Esophagus squamous epithelium (tissue), 5 donors: Measurements from ENCODE around the gene SETD2. TPM values are rescaled to one million over a fixed set of nuclear protein-coding genes. Genes with fewer than 3 reads are reported as not detected.
"Not testable (repeated sequence)": the region's sequence is repeated elsewhere in the genome, so short reads cannot be mapped to it uniquely, and the experiment has no call there.

Experiments used
- DNase-seq: peaks from one replicate; lab custom pipeline; 2025; lab: John Stamatoyannopoulos, UW
- H3K27ac ChIP-seq, 4 donors: fragments of 200-600 bp; sonication (generic); one replicate each; pipeline ENCODE4 v1.5.1; 2016 to 2019; ENCODE audit warnings: mild to moderate bottlenecking in 1 of 4
- H3K27me3 ChIP-seq, 4 donors: fragments of 200-600 bp; sonication (generic); 1 replicate in 3 of 4; 2 replicates in 1 of 4; pipeline versions ENCODE4 v1.5.1 to v1.6.0; 2017 to 2021; ENCODE audit warnings: antibody characterized with exemption in 1 of 4
- H3K36me3 ChIP-seq, 3 donors: fragments of 200-600 bp; sonication (generic); one replicate each; pipeline ENCODE4 v1.5.1; 2016 to 2019
- H3K4me1 ChIP-seq, 3 donors: fragments of 200-600 bp; sonication (generic); one replicate each; pipeline ENCODE4 v1.5.1; 2017 to 2019
- H3K4me3 ChIP-seq, 4 donors: fragments of 200-600 bp; sonication (generic); 1 replicate in 3 of 4; 2 replicates in 1 of 4; pipeline ENCODE4 v1.5.1; 2016 to 2019; ENCODE audit warnings: mild to moderate bottlenecking in 2 of 4, moderate library complexity in 1 of 4
- H3K9me3 ChIP-seq, 3 donors: fragments of 200-600 bp; sonication (generic); one replicate each; pipeline ENCODE4 v1.5.1; 2016 to 2019
- CTCF ChIP-seq, 6 experiments: fragments of 450-650 bp in 4 of 6; fragments of 200-600 bp in 2 of 6; sonication (generic) in 2 of 6; IDR thresholded peaks; one replicate each; pipeline ENCODE4 v1.5.1; 2016 to 2019; ENCODE audit warnings: antibody characterized with exemption in 6 of 6, mild to moderate bottlenecking in 4 of 6, moderate library complexity in 4 of 6
- POLR2A ChIP-seq, 4 donors: fragments of 450-650 bp; IDR thresholded peaks; one replicate each; pipeline ENCODE4 v1.6.1; 2017; ENCODE audit warnings: antibody characterized with exemption in 4 of 4, mild to moderate bottlenecking in 4 of 4, moderate library complexity in 3 of 4
- WGBS, 2 donors: methylation state at CpG; one replicate each; pipeline ENCODE4 v1.1.5; 2018; 5-methylcytosine and 5-hydroxymethylcytosine counted together
- intact Hi-C: fragments of 100-400 bp; cut with DNase I; formaldehyde crosslinking; loops from one replicate; pipeline ENCODE4 v1.15.0; 2022
- total RNA-seq, 4 donors: library from RNA; depleted of rRNA; stranded (reverse); fragments of >200 nt; gene quantifications; one replicate each; pipeline ENCODE4 v1.1.0, GENCODE V29; 2016
- donor health status: DM: yes; HTN: yes; CAD: no.

SETD2 gene
- total RNA-seq, 4 donors from 2014 or later = 24.3 to 59.5 (median 30.1) TPM

- Histone ChIP-seq H3K36me3 (peaks cover 0 to 46% (median 7%) of the 10 kb centered on the region in 3 donors), H3K27ac (no peak overlapping the region), H3K4me3 (no peak overlapping the region), H3K27me3 (no peaks in the 10 kb centered on the region), H3K4me1 (peaks cover 0 to 40% (median 0%) of the 10 kb centered on the region in 3 donors), H3K9me3 (no peaks in the 10 kb centered on the region)
- TF ChIP-seq POLR2A (IDR thresholded peaks at IDR 0.05) (no peak), CTCF (IDR thresholded peaks at IDR 0.05) (no peak)
- intact Hi-C loops = no loop called here
- DNase-seq = no peak
Observed at GRCh38 chr3:47054412-47054811, 109.5 kb downstream of the SETD2 start.

GRCh38 chr3:47047673-47048072 lies 116.2 kb downstream of the SETD2 start:
- no peaks in the 10 kb centered on the region for H3K27me3 ChIP-seq
- H3K36me3 ChIP-seq = peaks cover 0 to 43% (median 3%) of the 10 kb centered on the region in 3 donors
- DNase-seq = no peak
- H3K27ac ChIP-seq = no peak overlapping the region
- intact Hi-C loops = no loop called here
- no peak overlapping the region for H3K4me3 ChIP-seq
- no peak for TF ChIP-seq POLR2A (IDR thresholded peaks at IDR 0.05)
- no peak for TF ChIP-seq CTCF (IDR thresholded peaks at IDR 0.05)
- no peaks in the 10 kb centered on the region for H3K9me3 ChIP-seq
- peaks cover 0 to 30% (median 0%) of the 10 kb centered on the region in 3 donors for H3K4me1 ChIP-seq

- Histone ChIP-seq H3K4me1 (peaks cover 0 to 24% (median 0%) of the 10 kb centered on the region in 3 donors), H3K9me3 (no peaks in the 10 kb centered on the region), H3K27me3 (no peaks in the 10 kb centered on the region), H3K4me3 (no peak overlapping the region), H3K36me3 (peaks cover 0 to 49% (median 4%) of the 10 kb centered on the region in 3 donors), H3K27ac (no peak overlapping the region)
- no peak for TF ChIP-seq CTCF (IDR thresholded peaks at IDR 0.05)
- no peak for TF ChIP-seq POLR2A (IDR thresholded peaks at IDR 0.05)
- no peak for DNase-seq
- intact Hi-C loops = no loop called here
Observed at GRCh38 chr3:47047069-47047468, 116.8 kb downstream of the SETD2 start.

GRCh38 chr3:47042231-47042791 lies 121.6 kb downstream of the SETD2 start:
- Histone ChIP-seq H3K27me3 (no peaks in the 10 kb centered on the region), H3K9me3 (no peaks in the 10 kb centered on the region), H3K4me1 (peaks cover 0 to 10% (median 0%) of the 10 kb centered on the region in 3 donors), H3K4me3 (no peak overlapping the region), H3K36me3 (peaks cover 14 to 91% (median 16%) of the 10 kb centered on the region in 3 donors), H3K27ac (no peak overlapping the region)
- intact Hi-C loops = no loop called here
- WGBS, 2 donors = 77 to 90% methylated on average over 5 of the region's 5 CpGs
- TF ChIP-seq CTCF (IDR thresholded peaks at IDR 0.05) = no peak
- no peak for TF ChIP-seq POLR2A (IDR thresholded peaks at IDR 0.05)
- no peak for DNase-seq

- Histone ChIP-seq H3K9me3 (no peaks in the 10 kb centered on the region), H3K27ac (no peak overlapping the region), H3K4me1 (peaks cover 0 to 4% (median 0%) of the 10 kb centered on the region in 3 donors), H3K36me3 (peaks cover 14 to 100% (median 17%) of the 10 kb centered on the region in 3 donors), H3K27me3 (no peaks in the 10 kb centered on the region), H3K4me3 (no peak overlapping the region)
- TF ChIP-seq CTCF (IDR thresholded peaks at IDR 0.05) (no peak), POLR2A (IDR thresholded peaks at IDR 0.05) (no peak)
- DNase-seq = no peak
- 78 to 91% methylated on average over 3 of the region's 3 CpGs for WGBS, 2 donors
- intact Hi-C loops = no loop called here
Observed at GRCh38 chr3:47041114-47041513, 122.8 kb downstream of the SETD2 start.

- DNase-seq, intact Hi-C loops: not testable (repeated sequence)
Observed at GRCh38 chr3:47037302-47037701, 126.6 kb downstream of the SETD2 start.

More at GRCh38 chr3:47037302-47037701, 126.6 kb downstream of the SETD2 start:
- H3K4me1 ChIP-seq = peaks cover 0 to 16% (median 0%) of the 10 kb centered on the region in 3 donors
- H3K4me3 ChIP-seq, H3K9me3 ChIP-seq, H3K27me3 ChIP-seq: not testable (repeated sequence)
- WGBS, 2 donors = 50 to 58% methylated on average over 2 of the region's 6 CpGs
- H3K36me3 ChIP-seq = peaks cover 14 to 98% (median 14%) of the 10 kb centered on the region in 3 donors
- H3K27ac ChIP-seq = peak overlapping the region in 1 of 4 donors; percentile 9
